Measurements from ENCODE around the gene CARMIL1. TPM values are rescaled to one million over a fixed set of nuclear protein-coding genes. Genes with fewer than 3 reads are reported as not detected.

The CARMIL1 gene
- total RNA-seq, 2 experiments from 2014 or later: 3.9 to 4.7 TPM

DNA sequence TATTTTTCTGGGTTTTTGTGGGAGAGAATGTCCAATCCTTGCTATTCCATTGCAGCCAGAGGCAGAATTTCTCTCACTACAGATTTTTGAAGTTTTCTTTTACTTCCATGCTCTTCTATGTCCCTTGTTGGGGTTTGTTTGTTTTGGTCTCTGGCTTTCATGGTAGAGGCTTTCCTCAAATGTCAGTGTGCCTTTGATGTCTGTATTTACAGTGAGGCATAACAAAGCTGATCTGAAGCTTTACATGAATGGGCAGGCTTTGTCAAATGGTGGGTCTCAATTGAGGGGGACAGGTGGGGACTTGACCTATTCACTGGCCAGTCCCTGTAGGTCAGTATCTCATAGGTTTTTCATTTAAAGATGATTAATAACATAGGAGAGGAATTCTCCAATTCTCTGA is 8.6 kb upstream of the CARMIL1 start:
- peaks cover 26% of the 10 kb centered on the region for H3K27me3 Mint-ChIP-seq
- no peak overlapping the region for H3K4me3 ChIP-seq (ENCODE audit: low read length)
- H3K27ac ChIP-seq (ENCODE audit: low read depth in 1 of 2, low read length in 2 of 2): no peak overlapping the region
- H3K36me3 Mint-ChIP-seq (ENCODE audit: low read depth): no peaks in the 10 kb centered on the region
- intact Hi-C loops (cut with DNase I, micrococcal nuclease): no loop called here
- DNase-seq: no peak
- POLR2A ChIA-PET: no interaction called here
- TF ChIP-seq, protein P1, sequence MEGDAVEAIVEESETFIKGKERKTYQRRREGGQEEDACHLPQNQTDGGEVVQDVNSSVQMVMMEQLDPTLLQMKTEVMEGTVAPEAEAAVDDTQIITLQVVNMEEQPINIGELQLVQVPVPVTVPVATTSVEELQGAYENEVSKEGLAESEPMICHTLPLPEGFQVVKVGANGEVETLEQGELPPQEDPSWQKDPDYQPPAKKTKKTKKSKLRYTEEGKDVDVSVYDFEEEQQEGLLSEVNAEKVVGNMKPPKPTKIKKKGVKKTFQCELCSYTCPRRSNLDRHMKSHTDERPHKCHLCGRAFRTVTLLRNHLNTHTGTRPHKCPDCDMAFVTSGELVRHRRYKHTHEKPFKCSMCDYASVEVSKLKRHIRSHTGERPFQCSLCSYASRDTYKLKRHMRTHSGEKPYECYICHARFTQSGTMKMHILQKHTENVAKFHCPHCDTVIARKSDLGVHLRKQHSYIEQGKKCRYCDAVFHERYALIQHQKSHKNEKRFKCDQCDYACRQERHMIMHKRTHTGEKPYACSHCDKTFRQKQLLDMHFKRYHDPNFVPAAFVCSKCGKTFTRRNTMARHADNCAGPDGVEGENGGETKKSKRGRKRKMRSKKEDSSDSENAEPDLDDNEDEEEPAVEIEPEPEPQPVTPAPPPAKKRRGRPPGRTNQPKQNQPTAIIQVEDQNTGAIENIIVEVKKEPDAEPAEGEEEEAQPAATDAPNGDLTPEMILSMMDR (IDR thresholded peaks at IDR 0.05): no peak
- no peak for ATAC-seq (ENCODE audit: poor library complexity)
- H3K36me3 ChIP-seq (ENCODE audit: insufficient read depth, low read length): no peaks in the 10 kb centered on the region
- H3K4me3 Mint-ChIP-seq: no peak overlapping the region
- no peaks in the 10 kb centered on the region for H3K4me1 ChIP-seq (ENCODE audit: insufficient read depth, low read length)
- H3K4me1 Mint-ChIP-seq (ENCODE audit: low read depth): peaks cover 2% of the 10 kb centered on the region
- CTCF ChIA-PET: no interaction called here
- H3K9me3 ChIP-seq (ENCODE audit: control insufficient read depth in 1 of 2, insufficient read depth in 1 of 2, low read length in 2 of 2): no peaks in the 10 kb centered on the region
- no peaks in the 10 kb centered on the region for H3K27me3 ChIP-seq (ENCODE audit: control insufficient read depth in 1 of 2, insufficient read depth in 2 of 2, low read length in 2 of 2)
- no peaks in the 10 kb centered on the region for H3K9me3 Mint-ChIP-seq
- no peak overlapping the region for H3K27ac Mint-ChIP-seq

DNA sequence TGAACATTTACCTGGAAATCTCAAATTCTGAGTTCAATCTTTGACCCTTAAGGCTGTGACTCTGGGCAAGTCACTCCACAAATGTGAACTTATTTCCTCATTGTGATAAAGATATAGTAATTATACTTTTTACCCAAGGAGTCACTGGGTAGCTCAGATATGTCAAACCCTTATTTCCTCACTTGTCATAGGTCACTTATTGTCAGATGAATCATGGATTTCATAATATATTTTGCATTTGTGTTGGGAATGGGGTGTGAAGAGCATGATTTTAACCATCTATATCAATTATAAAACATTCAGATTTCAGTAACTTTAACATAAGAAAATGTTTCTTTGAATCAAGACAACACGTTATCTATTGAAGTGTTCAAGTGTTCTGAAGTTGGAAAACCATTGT is 3.7 kb upstream of the CARMIL1 start:
- no peak overlapping the region for H3K27ac Mint-ChIP-seq
- TF ChIP-seq, protein P1 (IDR thresholded peaks at IDR 0.05): no peak
- no peak overlapping the region for H3K4me3 ChIP-seq (ENCODE audit: low read length)
- POLR2A ChIA-PET: interaction anchor here (1.4 kb wide), 1 partner anchor 10 kb away, joined by 5 read pairs; no protein-coding TSS in a partner anchor
- no peak overlapping the region for H3K27ac ChIP-seq (ENCODE audit: low read depth in 1 of 2, low read length in 2 of 2)
- H3K4me1 ChIP-seq (ENCODE audit: insufficient read depth, low read length): peaks cover 15% of the 10 kb centered on the region
- DNase-seq (no peak), ATAC-seq (ENCODE audit: poor library complexity) (no peak)
- no peaks in the 10 kb centered on the region for H3K9me3 Mint-ChIP-seq
- H3K4me3 Mint-ChIP-seq: no peak overlapping the region
- no peaks in the 10 kb centered on the region for H3K36me3 ChIP-seq (ENCODE audit: insufficient read depth, low read length)
- intact Hi-C loops (cut with DNase I, micrococcal nuclease): loop anchor here in 1 of 2 experiments (5.0 kb wide), 2 partner anchors 92 to 197 kb away; no protein-coding TSS in a partner anchor
- H3K27me3 ChIP-seq (ENCODE audit: control insufficient read depth in 1 of 2, insufficient read depth in 2 of 2, low read length in 2 of 2): no peaks in the 10 kb centered on the region
- CTCF ChIA-PET: interaction anchor here (0.8 kb wide), 1 partner anchor 10 kb away, joined by 3 read pairs; no protein-coding TSS in a partner anchor
- H3K9me3 ChIP-seq (ENCODE audit: control insufficient read depth in 1 of 2, insufficient read depth in 1 of 2, low read length in 2 of 2): no peaks in the 10 kb centered on the region
- peaks cover 22% of the 10 kb centered on the region for H3K27me3 Mint-ChIP-seq
- peaks cover 20% of the 10 kb centered on the region for H3K4me1 Mint-ChIP-seq (ENCODE audit: low read depth)
- no peaks in the 10 kb centered on the region for H3K36me3 Mint-ChIP-seq (ENCODE audit: low read depth)

DNA sequence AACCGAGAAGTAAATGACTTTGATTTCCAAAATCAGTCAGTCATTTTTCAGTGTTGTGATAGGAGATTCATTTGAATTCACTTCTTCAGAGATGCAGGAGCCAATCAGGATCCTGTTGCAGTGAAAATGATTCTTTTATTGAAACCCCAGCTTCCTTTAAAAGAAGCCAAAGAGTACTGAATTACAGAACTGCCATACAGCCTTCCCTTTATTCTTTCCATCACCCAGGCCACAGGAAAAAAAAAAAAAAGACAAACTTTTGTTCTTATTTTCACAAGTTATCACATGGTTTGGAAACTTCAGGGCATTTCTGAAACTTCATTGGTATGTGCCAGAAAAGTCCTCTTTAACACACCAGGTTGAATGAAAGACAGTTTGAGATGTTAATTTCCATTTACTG is 1.8 kb upstream of the CARMIL1 start:
- intact Hi-C loops (cut with DNase I, micrococcal nuclease): loop anchor here in 1 of 2 experiments (5.0 kb wide), 2 partner anchors 90 to 195 kb away; no protein-coding TSS in a partner anchor
- Histone ChIP-seq H3K27ac (ENCODE audit: low read depth in 1 of 2, low read length in 2 of 2) (no peak overlapping the region), H3K4me3 (ENCODE audit: low read length) (no peak overlapping the region), H3K27me3 (ENCODE audit: control insufficient read depth in 1 of 2, insufficient read depth in 2 of 2, low read length in 2 of 2) (no peaks in the 10 kb centered on the region), H3K9me3 (ENCODE audit: control insufficient read depth in 1 of 2, insufficient read depth in 1 of 2, low read length in 2 of 2) (no peaks in the 10 kb centered on the region), H3K4me1 (ENCODE audit: insufficient read depth, low read length) (peaks cover 16% of the 10 kb centered on the region), H3K36me3 (ENCODE audit: insufficient read depth, low read length) (no peaks in the 10 kb centered on the region)
- Mint-ChIP-seq H3K27me3 (peaks cover 17% of the 10 kb centered on the region), H3K4me3 (peak overlapping the region; percentile 93), H3K4me1 (ENCODE audit: low read depth) (peaks cover 36% of the 10 kb centered on the region), H3K36me3 (ENCODE audit: low read depth) (no peaks in the 10 kb centered on the region), H3K9me3 (no peaks in the 10 kb centered on the region), H3K27ac (no peak overlapping the region)
- TF ChIP-seq, protein P1 (IDR thresholded peaks at IDR 0.05): no peak
- ATAC-seq (ENCODE audit: poor library complexity): no peak
- no peak for DNase-seq
- ChIA-PET POLR2A (interaction anchor here (3.2 kb wide), 1 partner anchor 90 kb away, joined by 20 read pairs; no protein-coding TSS in a partner anchor), CTCF (interaction anchor here (2.4 to 4.5 kb wide), 2 partner anchors 11 to 325 kb away, joined by 11 to 27 read pairs; no protein-coding TSS in a partner anchor)

Data from CD4-positive, alpha-beta T cell (primary cell).